Measurements from ENCODE around the gene UGCG. TPM values are rescaled to one million over a fixed set of nuclear protein-coding genes. Genes with fewer than 3 reads are reported as not detected.

Gene UGCG
- total RNA-seq, 1 experiment from 2014 or later = 23.3 TPM

DNA sequence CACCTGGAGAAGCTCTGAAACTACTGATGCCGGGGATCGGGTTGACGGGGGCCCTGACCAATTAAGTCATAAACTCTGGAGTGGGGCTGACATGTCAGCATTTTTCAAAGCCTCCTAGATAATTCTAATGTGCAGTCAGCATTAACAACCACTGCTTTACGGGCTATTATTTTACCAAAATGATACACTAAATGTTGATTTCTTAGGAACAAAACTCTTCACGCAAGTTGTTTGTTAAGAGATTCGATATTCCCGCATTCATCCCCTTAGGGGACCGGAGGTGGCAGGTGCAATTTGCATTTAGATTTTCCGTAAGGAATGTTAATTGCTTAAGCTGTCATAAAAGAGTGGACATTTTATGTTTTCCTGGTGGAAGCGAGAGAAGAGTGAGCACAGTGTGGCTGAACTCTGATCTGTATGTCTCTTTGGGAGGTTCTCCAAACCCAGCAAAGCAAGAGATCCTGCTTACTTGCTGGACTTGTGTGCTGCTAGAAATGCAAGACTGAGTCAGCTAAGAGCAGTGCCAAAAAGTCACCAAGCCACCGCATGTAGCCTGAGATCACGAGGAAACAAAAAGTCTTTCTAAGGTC, 77.6 kb downstream of the UGCG start:
- H3K4ac ChIP-seq (ENCODE audit: low read depth, low read length) = no peak overlapping the region
- Mint-ChIP-seq H3K27me3 (ENCODE audit: low read depth) (no peaks in the 10 kb centered on the region), H3K36me3 (ENCODE audit: insufficient read depth in 1 of 3, low read depth in 3 of 3) (no peaks in the 10 kb centered on the region), H3K4me3 (no peak overlapping the region), H3K27ac (peak overlapping the region in 1 of 3 experiments; percentile 68; a peak in 1 of 7 replicates), H3K9me3 (no peaks in the 10 kb centered on the region; a peak in 1 of 5 replicates), H3K4me1 (peaks cover 0 to 5% of the 10 kb centered on the region in 2 experiments; a peak in 1 of 4 replicates)
- WGBS (ENCODE audit: extremely low coverage, insufficient read length, low lambda C conversion rate) = no CpG with 5 or more reads among the region's 12 CpGs
- H3K56ac ChIP-seq (ENCODE audit: insufficient read length, low read depth, low read length) = no peak overlapping the region
- H2AFZ ChIP-seq (ENCODE audit: low read length) = no peak overlapping the region
- no peaks in the 10 kb centered on the region for H3K23me2 ChIP-seq (ENCODE audit: insufficient read length, low read depth, low read length, poor library complexity, severe bottlenecking)
- H3K9me3 ChIP-seq (ENCODE audit: control insufficient read depth, low read depth, low read length) = no peaks in the 10 kb centered on the region
- H4K8ac ChIP-seq (replicated peaks; ENCODE audit: insufficient read length, low read depth, low read length) = no peak overlapping the region
- no peak for DNase-seq
- no peak overlapping the region for H2BK12ac ChIP-seq (ENCODE audit: insufficient read length, low read depth, low read length)
- TF ChIP-seq, protein P1, sequence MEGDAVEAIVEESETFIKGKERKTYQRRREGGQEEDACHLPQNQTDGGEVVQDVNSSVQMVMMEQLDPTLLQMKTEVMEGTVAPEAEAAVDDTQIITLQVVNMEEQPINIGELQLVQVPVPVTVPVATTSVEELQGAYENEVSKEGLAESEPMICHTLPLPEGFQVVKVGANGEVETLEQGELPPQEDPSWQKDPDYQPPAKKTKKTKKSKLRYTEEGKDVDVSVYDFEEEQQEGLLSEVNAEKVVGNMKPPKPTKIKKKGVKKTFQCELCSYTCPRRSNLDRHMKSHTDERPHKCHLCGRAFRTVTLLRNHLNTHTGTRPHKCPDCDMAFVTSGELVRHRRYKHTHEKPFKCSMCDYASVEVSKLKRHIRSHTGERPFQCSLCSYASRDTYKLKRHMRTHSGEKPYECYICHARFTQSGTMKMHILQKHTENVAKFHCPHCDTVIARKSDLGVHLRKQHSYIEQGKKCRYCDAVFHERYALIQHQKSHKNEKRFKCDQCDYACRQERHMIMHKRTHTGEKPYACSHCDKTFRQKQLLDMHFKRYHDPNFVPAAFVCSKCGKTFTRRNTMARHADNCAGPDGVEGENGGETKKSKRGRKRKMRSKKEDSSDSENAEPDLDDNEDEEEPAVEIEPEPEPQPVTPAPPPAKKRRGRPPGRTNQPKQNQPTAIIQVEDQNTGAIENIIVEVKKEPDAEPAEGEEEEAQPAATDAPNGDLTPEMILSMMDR (conservative IDR thresholded peaks at IDR 0.05) = no peak
- H2BK20ac ChIP-seq (ENCODE audit: low read depth, low read length, poor library complexity, severe bottlenecking) = no peak overlapping the region
- H3K27ac ChIP-seq (ENCODE audit: insufficient read length, low read depth, low read length) = no peak overlapping the region
- H3K4me1 ChIP-seq (ENCODE audit: insufficient read depth, low read length) = no peaks in the 10 kb centered on the region
- no peaks in the 10 kb centered on the region for H4K20me1 ChIP-seq (ENCODE audit: control insufficient read depth, insufficient read depth, insufficient read length)
- H2AK5ac ChIP-seq (ENCODE audit: insufficient read length, low read length) = no peak overlapping the region
- no peak overlapping the region for H2BK120ac ChIP-seq (ENCODE audit: low read depth, low read length, poor library complexity, severe bottlenecking)
- no peaks in the 10 kb centered on the region for H3K79me1 ChIP-seq (ENCODE audit: insufficient read depth, low read depth, low read length, poor library complexity, severe bottlenecking)
- H2BK5ac ChIP-seq (ENCODE audit: insufficient read length, low read length) = no peak overlapping the region
- no peaks in the 10 kb centered on the region for H3K27me3 ChIP-seq (ENCODE audit: insufficient read depth, low read length)
- no peaks in the 10 kb centered on the region for H3K79me2 ChIP-seq (ENCODE audit: insufficient read depth, low read length)
- H3K9ac ChIP-seq (ENCODE audit: extremely low read depth, insufficient read length, low read length) = no peak overlapping the region
- H3K18ac ChIP-seq (ENCODE audit: insufficient read length, low read depth, low read length) = no peak overlapping the region
- H4K91ac ChIP-seq (ENCODE audit: insufficient read length, low read depth, low read length) = no peak overlapping the region
- no peak overlapping the region for H4K5ac ChIP-seq (ENCODE audit: insufficient read length, low read depth, low read length)
- H2BK15ac ChIP-seq (ENCODE audit: low read depth, low read length) = no peak overlapping the region
- H3K23ac ChIP-seq (ENCODE audit: insufficient read length, low read depth, low read length) = no peak overlapping the region
- H3T11ph ChIP-seq (ENCODE audit: low read length) = no peak overlapping the region
- H3K4me2 ChIP-seq (ENCODE audit: insufficient read depth, insufficient read length, low read length) = no peak overlapping the region
- no peak overlapping the region for H3K14ac ChIP-seq (ENCODE audit: insufficient read depth, low read length)

Data from H9 (cell line).